SIG-M5 (cell line): ENCODE results near the gene NR2F6.
"Not testable (repeated sequence)": the region's sequence is repeated elsewhere in the genome, so short reads cannot be mapped to it uniquely, and the experiment has no call there.

Experiments used
- DNase-seq: peaks from one replicate; lab custom pipeline; 2025; lab: John Stamatoyannopoulos, UW

The NR2F6 gene

GRCh38 chr19:17210296-17210695 is 35.4 kb downstream of the NR2F6 start:
- DNase-seq: no peak

GRCh38 chr19:17209126-17210036 is 36.3 kb downstream of the NR2F6 start:
- DNase-seq: no peak

GRCh38 chr19:17206736-17207581 is 38.8 kb downstream of the NR2F6 start:
- no peak for DNase-seq

- no peak for DNase-seq
These were observed 40.2 kb downstream of the NR2F6 start for GRCh38 chr19:17205237-17206140.

- DNase-seq: no peak
These were observed 43.0 kb downstream of the NR2F6 start for GRCh38 chr19:17202713-17203112.

- no peak for DNase-seq
These were observed 43.5 kb downstream of the NR2F6 start for GRCh38 chr19:17202249-17202648.

- DNase-seq: no peak
These were observed 45.2 kb downstream of the NR2F6 start for GRCh38 chr19:17200408-17201079.

- no peak for DNase-seq
These were observed 48.1 kb downstream of the NR2F6 start for GRCh38 chr19:17197666-17198065.

- no peak for DNase-seq
These were observed 49.1 kb downstream of the NR2F6 start for GRCh38 chr19:17196610-17197009.

GRCh38 chr19:17195106-17195505 is 50.6 kb downstream of the NR2F6 start:
- no peak for DNase-seq

GRCh38 chr19:17194608-17195007 is 51.1 kb downstream of the NR2F6 start:
- DNase-seq: no peak

GRCh38 chr19:17192751-17193150 is 53.0 kb downstream of the NR2F6 start:
- DNase-seq: no peak

- DNase-seq: not testable (repeated sequence)
These were observed 54.0 kb downstream of the NR2F6 start for GRCh38 chr19:17191736-17192135.

- DNase-seq: no peak
These were observed 60.1 kb downstream of the NR2F6 start for GRCh38 chr19:17185590-17185989.

GRCh38 chr19:17184371-17184841 is 61.3 kb downstream of the NR2F6 start:
- DNase-seq: no peak

GRCh38 chr19:17183858-17184321 is 61.8 kb downstream of the NR2F6 start:
- no peak for DNase-seq

- no peak for DNase-seq
These were observed 62.4 kb downstream of the NR2F6 start for GRCh38 chr19:17183271-17183761.
